K562 (cell line): Measurements from ENCODE around the gene CTIF. TPM values are rescaled to one million over a fixed set of nuclear protein-coding genes. Genes with fewer than 3 reads are reported as not detected.

Experiments used
- ARID4B ChIP-seq: sonication (generic); formaldehyde crosslinking; IDR thresholded peaks from 2 replicates; pipeline ENCODE4 v1.8.0; 2022; ENCODE audit warnings: mild to moderate bottlenecking, missing genetic modification reagents
- ATF1 ChIP-seq, 2 experiments: fragments of 450-650 bp in 1 of 2; IDR thresholded peaks; 2 replicates each; pipeline ENCODE4 v1.6.1; 2016; ENCODE audit warnings: missing compliant biosample characterization in 1 of 2, missing genetic modification characterization in 1 of 2
- KLF1 ChIP-seq: fragments of 450-650 bp; IDR thresholded peaks from 2 replicates; pipeline ENCODE4 v1.6.1; 2016; ENCODE audit warnings: missing genetic modification characterization, missing compliant biosample characterization
- NR2F6 ChIP-seq: fragments of 450-650 bp; formaldehyde crosslinking; IDR thresholded peaks from 2 replicates; pipeline ENCODE4 v1.4.0; 2020; ENCODE audit warnings: mild to moderate bottlenecking
- RBM14 ChIP-seq: fragments of 200-400 bp; formaldehyde crosslinking; IDR thresholded peaks from 2 replicates; pipeline ENCODE4 v1.6.1; 2018; ENCODE audit warnings: low read depth, mild to moderate bottlenecking, low read length, moderate library complexity, borderline replicate concordance; ENCODE audit not compliant: insufficient read depth
- RERE ChIP-seq: sonication (generic); formaldehyde crosslinking; IDR thresholded peaks from 2 replicates; pipeline ENCODE4 v1.8.0; 2023; ENCODE audit warnings: missing genetic modification reagents, mild to moderate bottlenecking, borderline replicate concordance
- TSC22D4 ChIP-seq: fragments of 450-650 bp; IDR thresholded peaks from 2 replicates; pipeline ENCODE4 v1.6.1; 2016; ENCODE audit warnings: missing genetic modification characterization, missing biosample characterization, control low read depth
- polyA plus RNA-seq, 8 experiments: library from polyadenylated mRNA; depleted of rRNA in 4 of 8; stranded (reverse) in 5 of 8; unstranded in 3 of 8; fragments of >200 nt; fragmentation: Nextera tagmentation in 2 of 8; fragmentation: Illumina TruSeq in 1 of 8; extraction: Ambion mirVana in 2 of 8; extraction: Trizol in 1 of 8; gene quantifications; 2 replicates each; pipeline versions ENCODE4 v1.2.1 to v1.2.3, GENCODE V29; 2011 to 2014; ENCODE audit warnings: inconsistent platforms in 1 of 8, missing spikeins in 1 of 8
- total RNA-seq, 7 experiments: library from RNA; depleted of rRNA in 6 of 7; stranded (reverse); fragments of >200 nt in 6 of 7; fragmentation: Illumina TruSeq in 2 of 7; extraction: Trizol in 2 of 7; gene quantifications; 2 replicates each; pipeline versions ENCODE4 v1.2.1 to v1.2.3, GENCODE V29; 2011 to 2021; ENCODE audit warnings: low replicate concordance in 1 of 7
- TF ChIP-seq, protein P1 (sequence below): fragments of 250-450 bp; sonication (Bioruptor Pico); IDR thresholded peaks from 2 replicates; pipeline ENCODE4 v1.8.0; 2022; ENCODE audit warnings: moderate library complexity, mild to moderate bottlenecking, inconsistent platforms

The CTIF gene
- total and polyA plus RNA-seq, 9 of the 15 experiments (the other 6 are each of a cell fraction or from before 2014, with no cell fraction given): 0.17 to 11.5 (median 2.2) TPM

- TF ChIP-seq, protein P1, sequence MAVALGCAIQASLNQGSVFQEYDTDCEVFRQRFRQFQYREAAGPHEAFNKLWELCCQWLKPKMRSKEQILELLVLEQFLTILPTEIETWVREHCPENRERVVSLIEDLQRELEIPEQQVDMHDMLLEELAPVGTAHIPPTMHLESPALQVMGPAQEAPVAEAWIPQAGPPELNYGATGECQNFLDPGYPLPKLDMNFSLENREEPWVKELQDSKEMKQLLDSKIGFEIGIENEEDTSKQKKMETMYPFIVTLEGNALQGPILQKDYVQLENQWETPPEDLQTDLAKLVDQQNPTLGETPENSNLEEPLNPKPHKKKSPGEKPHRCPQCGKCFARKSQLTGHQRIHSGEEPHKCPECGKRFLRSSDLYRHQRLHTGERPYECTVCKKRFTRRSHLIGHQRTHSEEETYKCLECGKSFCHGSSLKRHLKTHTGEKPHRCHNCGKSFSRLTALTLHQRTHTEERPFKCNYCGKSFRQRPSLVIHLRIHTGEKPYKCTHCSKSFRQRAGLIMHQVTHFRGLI (CRISPR knock-in tag): no peak
- no peak for TF ChIP-seq NR2F6 (CRISPR knock-in tag)
- no peak for TF ChIP-seq ARID4B
- no peak for TF ChIP-seq TSC22D4
- TF ChIP-seq RBM14: no peak
- no peak for TF ChIP-seq ATF1 (CRISPR knock-in tag; IDR thresholded peaks at IDR 0.05)
- no peak for TF ChIP-seq ATF1 (tag; IDR thresholded peaks at IDR 0.05)
- no peak for TF ChIP-seq RERE (CRISPR knock-in tag)
- no peak for TF ChIP-seq KLF1
These were observed 125.4 kb downstream of the CTIF start (continued) for GRCh38 chr18:48663931-48664847.
